Anterior cingulate cortex (tissue), 58 donors: ENCODE data around the gene STEAP3.

Source experiments
- DNase-seq, 58 donors: peaks; one replicate each; lab custom pipeline; 2025; lab: John Stamatoyannopoulos, UW

STEAP3 gene

GRCh38 chr2:119224391-119225104 is 914 bp downstream of the STEAP3 start:
- no peak for DNase-seq

GRCh38 chr2:119225105-119225865 is 1.7 kb downstream of the STEAP3 start:
- DNase-seq = no peak

DNA sequence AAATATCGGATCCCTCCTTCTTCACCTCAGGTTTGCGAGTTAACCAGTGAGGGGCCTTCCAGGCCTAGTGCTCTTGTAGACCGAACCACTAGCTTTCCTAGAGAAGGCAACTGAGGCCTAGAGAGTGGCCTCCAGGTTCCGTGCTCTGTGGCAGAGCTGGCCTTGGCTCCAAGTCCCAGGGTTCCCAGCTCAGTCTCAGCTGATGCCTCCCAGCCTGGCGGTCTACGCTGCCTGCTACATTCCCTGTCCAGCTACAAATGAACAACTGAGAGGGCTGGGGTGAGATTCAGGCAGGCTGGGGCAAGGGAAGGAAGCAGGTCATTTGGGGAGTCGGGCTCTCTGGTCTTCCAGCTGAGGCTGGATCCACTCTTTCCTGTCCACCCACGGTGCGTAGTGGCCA is 2.3 kb downstream of the STEAP3 start:
- no peak for DNase-seq

- no peak for DNase-seq
Measured at GRCh38 chr2:119227346-119227745, 3.7 kb downstream of the STEAP3 start.

DNA sequence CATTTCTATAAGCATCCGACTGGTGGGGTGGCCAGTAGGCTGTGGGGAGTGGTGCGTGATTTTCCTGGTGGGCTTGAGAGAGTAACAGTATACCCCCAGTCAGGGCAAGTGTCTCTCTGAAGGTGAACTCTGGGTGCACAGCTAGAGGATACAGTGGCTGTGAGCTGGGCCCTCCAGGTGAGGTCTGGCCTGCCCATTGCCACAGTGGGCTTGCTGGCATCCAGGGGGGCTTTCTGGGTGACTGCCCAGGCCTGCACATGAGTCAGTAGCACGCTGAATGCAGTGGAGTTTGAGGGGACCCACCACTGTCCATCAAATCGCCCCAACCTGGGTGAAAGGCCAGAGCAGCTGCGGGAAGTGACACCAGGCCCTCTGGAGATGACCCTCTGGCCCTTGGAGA is 4.5 kb downstream of the STEAP3 start:
- no peak for DNase-seq

DNA sequence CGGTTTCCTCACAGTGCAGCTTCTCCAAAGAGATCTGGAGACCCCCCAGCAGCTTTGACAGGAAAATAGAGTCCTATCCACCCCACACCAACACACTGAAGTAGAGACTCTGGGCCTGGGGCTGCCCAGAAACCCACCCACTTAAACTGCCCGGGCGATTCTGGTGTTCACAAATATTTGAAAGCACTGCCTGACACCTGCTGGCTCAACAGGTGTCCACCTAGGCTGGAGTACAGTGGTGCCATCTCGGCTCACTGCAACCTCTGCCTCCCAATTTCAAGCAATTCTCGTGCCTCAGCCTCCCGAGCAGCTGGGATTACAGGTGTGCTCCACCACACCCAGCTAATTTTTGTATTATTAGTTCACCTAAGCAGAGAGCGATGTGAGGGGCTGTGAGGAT is 5.3 kb downstream of the STEAP3 start:
- no peak for DNase-seq

GRCh38 chr2:119229716-119230115 is 6.1 kb downstream of the STEAP3 start:
- DNase-seq = no peak

DNA sequence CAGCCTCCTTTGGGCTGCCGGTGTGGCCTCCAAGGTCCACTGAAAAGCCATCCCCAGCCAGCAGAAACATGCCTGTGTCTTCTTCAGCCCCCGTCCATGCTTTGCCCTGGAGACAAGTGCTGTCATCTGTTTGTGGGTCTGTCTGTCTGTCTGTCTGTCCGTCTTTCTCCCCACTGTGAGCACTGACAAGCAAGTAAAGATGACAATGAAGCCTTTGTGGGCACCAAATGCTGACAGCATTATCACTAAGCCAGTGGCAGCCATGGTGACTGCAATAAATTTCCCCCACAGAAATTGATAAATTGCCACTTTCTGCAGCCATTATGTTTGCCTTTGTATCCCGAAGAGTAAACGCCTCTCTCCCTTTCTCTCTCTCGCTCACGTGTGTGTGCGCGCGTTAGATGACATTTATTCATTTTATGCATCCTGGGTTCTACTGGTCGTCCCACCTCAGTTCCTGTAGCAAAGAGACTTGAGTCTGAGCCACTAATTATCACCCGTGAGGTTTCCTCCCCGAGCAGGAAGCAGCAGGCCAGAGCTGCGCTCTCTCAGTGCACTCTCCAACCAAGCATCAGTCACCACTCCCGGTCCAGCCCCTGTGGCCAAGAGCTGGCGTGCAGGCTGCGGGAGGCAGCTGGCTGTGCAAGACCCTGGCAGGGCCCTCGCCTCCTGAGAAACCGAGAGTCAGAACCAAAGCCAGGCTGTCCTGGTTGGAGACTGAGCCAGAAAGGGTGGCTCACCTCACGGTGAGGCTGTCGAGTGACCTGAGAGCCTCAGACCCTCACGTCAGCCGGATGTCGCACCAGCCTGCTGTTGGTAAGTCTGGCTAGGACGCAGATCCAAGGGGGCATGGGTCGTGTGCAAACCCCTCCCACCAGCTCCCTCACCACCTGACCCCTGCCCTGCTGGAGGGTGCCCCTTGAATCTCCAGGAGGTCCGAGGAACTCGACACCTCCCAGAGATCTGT is 6.9 kb downstream of the STEAP3 start:
- peak in 4 of 58 donors; percentile 10 to 20 (median 19) for DNase-seq

DNA sequence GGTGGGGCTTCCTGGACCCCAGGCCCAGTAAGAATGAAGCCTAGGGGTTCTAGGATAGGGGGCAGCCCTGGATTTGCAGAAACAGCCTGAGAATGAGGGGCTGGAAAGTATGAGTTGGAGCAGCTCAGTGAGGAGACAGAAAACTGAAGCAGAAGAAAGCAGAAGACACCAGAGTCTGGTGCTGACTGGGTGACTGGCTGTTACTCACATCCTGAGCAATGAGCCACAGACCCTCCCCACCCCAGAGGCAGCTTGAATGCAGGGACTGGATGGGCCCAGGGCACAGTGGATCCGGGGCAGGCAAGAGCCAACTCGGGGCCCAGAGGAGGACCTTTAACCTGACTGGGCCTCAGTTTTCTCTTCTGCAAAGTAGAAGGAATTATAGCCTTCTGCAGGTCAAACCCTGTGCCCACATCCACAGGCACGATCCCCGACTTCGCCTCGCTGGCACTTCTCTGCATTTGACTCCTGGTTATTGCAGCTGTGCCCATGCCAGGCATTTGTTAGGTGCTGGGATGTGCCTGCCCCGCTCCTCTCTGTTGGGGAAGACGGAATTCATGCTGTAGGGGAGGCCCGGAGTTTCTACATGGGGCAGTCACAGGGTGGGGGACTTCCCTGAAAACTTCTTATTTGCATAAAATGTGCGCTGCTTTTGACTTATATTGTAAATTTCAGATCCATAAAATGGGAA is 8.5 kb downstream of the STEAP3 start:
- no peak for DNase-seq

DNA sequence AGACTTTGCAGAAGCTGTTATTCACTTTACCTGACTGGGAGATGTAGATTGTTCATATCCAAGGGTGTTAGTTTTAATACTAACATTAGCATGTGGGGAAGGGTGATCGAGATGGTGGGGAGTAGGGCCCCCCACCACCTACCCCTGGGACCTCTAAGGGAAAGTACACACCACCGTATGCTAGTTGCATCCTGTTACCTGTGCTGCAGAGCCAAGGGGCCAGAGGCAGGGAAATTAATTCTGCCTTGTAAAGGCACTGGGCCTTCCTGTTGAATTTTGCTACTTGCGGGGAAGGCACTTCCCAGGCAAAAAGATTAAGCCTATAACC is 9.0 kb downstream of the STEAP3 start:
- DNase-seq = no peak

GRCh38 chr2:119233326-119234020 is 9.8 kb downstream of the STEAP3 start:
- DNase-seq = no peak

DNA sequence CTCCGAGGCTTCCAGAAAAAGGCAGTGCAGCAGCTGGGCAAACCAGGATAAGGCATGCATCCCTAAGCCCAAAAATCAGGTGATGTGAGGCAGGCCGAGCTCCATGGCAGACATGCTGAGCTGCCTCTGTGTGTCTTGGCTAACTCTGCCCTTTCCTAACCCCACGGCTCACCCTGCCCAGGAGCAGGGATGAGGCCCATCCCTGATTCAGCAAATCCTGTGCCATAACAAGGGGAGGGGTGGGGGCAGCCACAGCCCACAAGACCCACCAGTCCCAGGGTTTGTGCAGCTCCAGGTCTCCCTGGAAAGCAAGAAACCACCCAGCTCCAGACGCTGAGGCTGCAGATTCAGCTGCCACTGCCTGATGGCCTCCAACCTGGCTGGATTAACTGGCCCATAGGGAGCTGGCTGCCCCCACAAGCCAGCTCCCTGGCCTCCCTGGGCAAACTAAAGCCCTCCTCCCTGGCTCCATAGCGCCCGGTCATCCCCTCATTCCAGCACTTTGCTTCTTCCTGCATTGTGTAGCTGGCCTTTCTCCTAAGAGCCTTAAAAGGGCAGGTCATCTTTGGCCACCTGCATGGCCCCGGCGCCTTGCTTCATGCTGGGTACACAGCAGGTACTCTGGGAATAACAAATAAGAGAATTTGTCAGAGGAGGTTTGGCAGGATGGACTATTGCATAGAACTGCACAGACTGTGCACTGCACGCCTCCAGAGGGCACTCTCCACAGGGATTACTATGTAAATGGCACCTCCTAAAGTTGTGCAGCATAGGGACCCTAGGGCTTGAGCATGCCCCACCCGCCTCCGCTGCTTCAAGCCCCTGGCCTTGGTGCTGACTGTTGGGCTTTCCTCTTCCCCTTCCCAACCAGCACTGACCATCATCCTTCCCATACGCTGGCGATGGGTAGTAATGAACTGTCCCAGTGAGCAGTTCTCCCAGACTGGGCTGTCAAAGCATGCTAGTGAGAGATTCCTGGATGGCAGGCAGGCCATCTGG is 10.7 kb downstream of the STEAP3 start:
- DNase-seq = peak in 2 of 58 donors; percentile 15 to 30

DNA sequence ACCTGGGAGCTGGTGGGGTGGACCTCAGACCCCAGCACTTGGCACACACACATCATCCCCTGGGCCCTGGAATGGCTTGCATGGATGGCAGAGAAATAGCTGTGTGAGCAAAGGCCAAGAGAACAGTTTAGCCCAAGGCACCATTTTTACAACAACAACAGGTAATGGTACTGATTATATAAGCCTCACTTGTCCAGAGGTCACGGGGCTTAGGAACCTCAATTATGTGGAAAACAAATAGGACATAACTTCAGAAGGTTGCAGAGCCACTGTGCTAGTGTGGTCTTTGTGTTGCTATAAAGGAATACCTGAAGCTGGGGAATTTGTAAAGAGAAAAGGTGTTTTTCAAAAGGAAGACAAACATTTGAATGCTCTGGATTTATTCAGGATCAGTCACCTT is 13.2 kb downstream of the STEAP3 start:
- no peak for DNase-seq

GRCh38 chr2:119240311-119241204 is 16.9 kb downstream of the STEAP3 start:
- DNase-seq = peak in 30 of 58 donors; percentile 9 to 69 (median 35)

GRCh38 chr2:119241205-119241532 is 17.5 kb downstream of the STEAP3 start:
- DNase-seq = no peak

DNA sequence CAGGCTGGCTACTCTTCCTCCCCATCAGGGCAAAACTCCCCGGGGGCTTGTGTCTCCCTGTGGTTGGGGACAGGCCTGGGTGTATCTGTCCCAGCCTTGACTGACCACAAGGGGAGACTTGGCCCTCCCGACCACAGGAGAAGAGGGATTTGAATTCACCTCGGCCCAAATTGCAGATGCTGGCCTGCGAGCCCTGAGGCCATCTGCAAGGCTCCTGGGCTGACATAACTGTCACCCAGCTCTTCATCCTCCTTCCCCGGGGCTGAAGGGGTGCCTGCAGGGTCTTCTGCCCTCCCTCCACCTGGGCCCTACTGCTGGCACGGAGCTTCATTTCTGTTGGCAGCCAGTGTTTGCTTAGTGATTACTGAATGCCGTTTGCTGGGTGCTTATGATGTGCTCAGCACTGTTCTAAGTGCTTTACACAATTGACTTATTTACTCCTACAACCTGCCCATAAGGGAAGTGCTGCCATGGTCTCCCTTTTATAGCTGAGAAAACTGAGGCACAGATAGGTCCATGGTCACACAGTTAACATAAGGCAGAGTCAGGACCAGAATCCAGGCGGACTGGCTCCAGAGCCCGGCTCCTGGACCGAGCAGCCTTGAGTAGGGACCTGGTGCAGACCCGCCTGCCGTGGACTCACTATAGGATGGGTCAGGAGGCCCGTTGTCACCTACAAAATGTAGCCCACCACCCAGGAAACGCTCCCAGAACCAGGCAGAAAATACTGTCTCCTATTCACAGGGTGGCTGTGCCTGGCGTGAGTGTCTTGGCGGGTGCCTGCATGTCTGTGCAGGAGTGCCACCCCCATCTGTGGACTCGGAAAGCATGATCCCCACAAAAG is 18.9 kb downstream of the STEAP3 start:
- DNase-seq = no peak

GRCh38 chr2:119243621-119244020 is 20.0 kb downstream of the STEAP3 start:
- no peak for DNase-seq
